Ishikawa (cell line): ENCODE results near the gene SLC35G6.

Experiments
- CEBPB ChIP-seq: IDR thresholded peaks from 2 replicates; pipeline ENCODE4 v1.6.1; 2012
- CREB1 ChIP-seq: IDR thresholded peaks from 2 replicates; pipeline ENCODE4 v1.6.1; 2012; ENCODE audit warnings: low read depth
- EGR1 ChIP-seq: IDR thresholded peaks from 2 replicates; pipeline ENCODE4 v1.6.1; 2012
- EP300 ChIP-seq: IDR thresholded peaks from 2 replicates; pipeline ENCODE4 v1.6.1; 2012; ENCODE audit warnings: borderline replicate concordance
- FOXM1 ChIP-seq: IDR thresholded peaks from 2 replicates; pipeline ENCODE4 v1.6.1; 2012; ENCODE audit warnings: low read depth, borderline replicate concordance
- MAX ChIP-seq: IDR thresholded peaks from 2 replicates; pipeline ENCODE4 v1.6.1; 2012
- NFIC ChIP-seq: IDR thresholded peaks from 2 replicates; pipeline ENCODE4 v1.6.1; 2012
- RAD21 ChIP-seq: IDR thresholded peaks from 2 replicates; pipeline ENCODE4 v1.6.1; 2012; ENCODE audit warnings: low read depth
- TAF1 ChIP-seq: IDR thresholded peaks from 2 replicates; pipeline ENCODE4 v1.6.1; 2012; ENCODE audit warnings: low read depth, mild to moderate bottlenecking
- TCF12 ChIP-seq: IDR thresholded peaks from 2 replicates; pipeline ENCODE4 v1.6.1; 2012; ENCODE audit warnings: low read depth
- TEAD4 ChIP-seq: IDR thresholded peaks from 2 replicates; pipeline ENCODE4 v1.6.1; 2012
- USF1 ChIP-seq: IDR thresholded peaks from 2 replicates; pipeline ENCODE4 v1.6.1; 2012
- YY1 ChIP-seq: IDR thresholded peaks from 2 replicates; pipeline ENCODE4 v1.6.1; 2012; ENCODE audit warnings: low read depth
- ZBTB7A ChIP-seq: IDR thresholded peaks from 2 replicates; pipeline ENCODE4 v1.6.1; 2012; ENCODE audit warnings: low read depth
- TF ChIP-seq, protein P1 (sequence below): IDR thresholded peaks from 2 replicates; pipeline ENCODE4 v1.6.1; 2012; ENCODE audit warnings: low read depth, mild to moderate bottlenecking

Gene SLC35G6

DNA sequence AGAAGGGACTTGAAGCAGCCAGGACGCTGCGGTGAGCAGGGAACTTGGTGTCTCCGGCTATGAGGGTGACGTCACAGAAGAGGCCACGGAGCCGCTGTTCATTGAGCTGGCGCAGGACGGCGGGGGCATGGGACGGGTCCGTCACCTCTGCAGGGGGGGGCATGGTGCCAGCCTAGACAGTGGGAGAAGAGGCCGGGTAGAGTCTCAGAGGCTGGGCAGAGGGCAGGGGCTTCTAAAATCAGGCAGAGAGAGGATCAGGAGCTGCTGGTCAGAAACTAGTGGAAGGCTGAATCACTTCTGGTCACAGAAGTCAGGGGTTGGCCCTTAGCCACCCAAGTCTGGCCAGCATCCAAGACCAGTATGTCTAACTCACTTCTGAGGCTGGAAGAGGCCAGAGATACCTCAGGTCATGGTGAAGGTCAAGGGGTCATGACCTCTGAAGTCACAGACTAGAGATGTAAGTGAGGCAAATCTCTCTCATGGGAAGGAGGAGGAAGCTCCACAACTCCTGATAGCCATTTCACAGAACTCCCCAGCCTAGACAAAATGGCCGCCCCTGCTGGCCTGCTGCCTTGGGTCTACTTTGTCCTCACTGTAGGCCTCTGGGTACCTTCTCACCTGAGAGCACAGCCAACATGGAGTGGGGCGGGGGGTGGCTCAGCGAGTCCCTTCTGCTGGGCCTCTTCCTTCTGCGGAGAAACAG lies 14.5 kb upstream of the SLC35G6 start:
- TF ChIP-seq CREB1 (no peak), EGR1 (no peak), TEAD4 (0 out of 2 replicates have a peak, but pooled peaks have one; percentile 9), YY1 (peak; percentile 83), NFIC (peak; percentile 65)
- TF ChIP-seq, protein P1, sequence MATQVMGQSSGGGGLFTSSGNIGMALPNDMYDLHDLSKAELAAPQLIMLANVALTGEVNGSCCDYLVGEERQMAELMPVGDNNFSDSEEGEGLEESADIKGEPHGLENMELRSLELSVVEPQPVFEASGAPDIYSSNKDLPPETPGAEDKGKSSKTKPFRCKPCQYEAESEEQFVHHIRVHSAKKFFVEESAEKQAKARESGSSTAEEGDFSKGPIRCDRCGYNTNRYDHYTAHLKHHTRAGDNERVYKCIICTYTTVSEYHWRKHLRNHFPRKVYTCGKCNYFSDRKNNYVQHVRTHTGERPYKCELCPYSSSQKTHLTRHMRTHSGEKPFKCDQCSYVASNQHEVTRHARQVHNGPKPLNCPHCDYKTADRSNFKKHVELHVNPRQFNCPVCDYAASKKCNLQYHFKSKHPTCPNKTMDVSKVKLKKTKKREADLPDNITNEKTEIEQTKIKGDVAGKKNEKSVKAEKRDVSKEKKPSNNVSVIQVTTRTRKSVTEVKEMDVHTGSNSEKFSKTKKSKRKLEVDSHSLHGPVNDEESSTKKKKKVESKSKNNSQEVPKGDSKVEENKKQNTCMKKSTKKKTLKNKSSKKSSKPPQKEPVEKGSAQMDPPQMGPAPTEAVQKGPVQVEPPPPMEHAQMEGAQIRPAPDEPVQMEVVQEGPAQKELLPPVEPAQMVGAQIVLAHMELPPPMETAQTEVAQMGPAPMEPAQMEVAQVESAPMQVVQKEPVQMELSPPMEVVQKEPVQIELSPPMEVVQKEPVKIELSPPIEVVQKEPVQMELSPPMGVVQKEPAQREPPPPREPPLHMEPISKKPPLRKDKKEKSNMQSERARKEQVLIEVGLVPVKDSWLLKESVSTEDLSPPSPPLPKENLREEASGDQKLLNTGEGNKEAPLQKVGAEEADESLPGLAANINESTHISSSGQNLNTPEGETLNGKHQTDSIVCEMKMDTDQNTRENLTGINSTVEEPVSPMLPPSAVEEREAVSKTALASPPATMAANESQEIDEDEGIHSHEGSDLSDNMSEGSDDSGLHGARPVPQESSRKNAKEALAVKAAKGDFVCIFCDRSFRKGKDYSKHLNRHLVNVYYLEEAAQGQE, result no peak

DNA sequence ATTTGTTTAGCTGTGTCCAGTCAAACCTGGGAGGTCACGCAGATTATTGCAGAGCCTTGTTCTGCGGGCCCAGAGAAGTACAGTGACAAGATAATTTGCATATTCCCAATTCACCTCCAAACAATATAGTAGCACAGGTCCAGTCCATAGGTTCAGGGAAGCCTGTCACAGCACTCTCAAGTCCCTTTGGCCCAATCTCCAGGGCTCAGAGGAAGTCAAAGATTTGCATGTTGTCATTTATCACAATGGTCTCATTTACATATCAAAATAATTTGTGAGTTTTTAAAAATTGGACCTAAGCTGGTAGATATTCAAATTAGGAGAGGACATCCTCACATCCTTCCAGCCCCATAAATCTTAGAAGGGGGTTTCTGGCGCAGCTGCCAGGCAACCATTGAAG lies 13.7 kb upstream of the SLC35G6 start:
- TF ChIP-seq FOXM1 (no peak), USF1 (no peak), CEBPB (no peak), ZBTB7A (no peak), TEAD4 (no peak)
- TF ChIP-seq, protein P1, result no peak

DNA sequence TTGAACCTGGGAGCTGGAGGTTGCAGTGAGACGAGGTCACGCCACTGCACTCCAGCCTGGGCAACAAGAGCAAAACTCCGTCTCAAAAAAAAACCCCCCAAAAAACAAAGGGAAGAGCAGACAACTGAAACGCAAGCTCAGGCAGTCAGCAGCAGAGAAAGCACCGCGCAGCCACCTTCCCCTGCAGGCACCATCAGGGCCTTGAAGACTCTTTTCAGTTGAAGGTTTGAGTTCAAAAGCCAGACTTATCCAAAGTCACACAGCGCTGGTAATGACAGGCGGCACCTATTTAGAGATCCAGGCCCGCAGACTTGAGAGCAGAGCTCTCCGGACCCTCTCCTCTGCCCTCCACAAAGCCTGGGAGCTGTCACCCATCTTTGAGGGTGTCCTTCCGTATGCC lies 13.0 kb upstream of the SLC35G6 start:
- no peak for TF ChIP-seq TCF12
- TF ChIP-seq ZBTB7A, result no peak
- TF ChIP-seq NFIC, result no peak
- no peak for TF ChIP-seq TAF1
- TF ChIP-seq FOXM1, result no peak
- TF ChIP-seq EP300, result no peak
- no peak for TF ChIP-seq YY1
- TF ChIP-seq CEBPB, result no peak
- no peak for TF ChIP-seq USF1
- TF ChIP-seq TEAD4, result no peak
- no peak for TF ChIP-seq CREB1
- TF ChIP-seq, protein P1, result no peak
- TF ChIP-seq RAD21, result no peak
- TF ChIP-seq EGR1, result no peak
- TF ChIP-seq MAX, result no peak

- TF ChIP-seq TEAD4, result no peak
- TF ChIP-seq YY1, result no peak
- no peak for TF ChIP-seq FOXM1
Measured at GRCh38 chr17:7468804-7469389, 12.3 kb upstream of the SLC35G6 start.

- TF ChIP-seq, protein P1, result no peak
- TF ChIP-seq TCF12 (no peak), EGR1 (no peak), CEBPB (no peak), TAF1 (no peak), RAD21 (no peak), YY1 (no peak), CREB1 (no peak), FOXM1 (no peak), NFIC (no peak), TEAD4 (no peak)
Measured at GRCh38 chr17:7471729-7472128, 9.5 kb upstream of the SLC35G6 start.
